Spleen (tissue), 11 donors: ENCODE results near the gene JAML. TPM values are rescaled to one million over a fixed set of nuclear protein-coding genes. Genes with fewer than 3 reads are reported as not detected.

Source experiments
- DNase-seq: peaks from one replicate; pipeline ENCODE4 v3.0.0-alpha.2; 2020
- H3K27ac ChIP-seq, 8 donors: fragments of 200-600 bp; sonication (generic) in 7 of 8; 1 replicate in 4 of 8; 2 replicates in 4 of 8; pipeline versions ENCODE4 v1.5.0 to v1.8.0; 2016 to 2021; ENCODE audit warnings: inconsistent platforms in 4 of 8, mild to moderate bottlenecking in 4 of 8, moderate library complexity in 1 of 8
- H3K27me3 ChIP-seq, 7 donors: fragments of 200-600 bp; sonication (generic) in 6 of 7; replicated peaks in 1 of 7; 1 replicate in 4 of 7; 2 replicates in 3 of 7; pipeline versions ENCODE4 v1.5.0 to v1.8.0; 2016 to 2021; ENCODE audit warnings: inconsistent platforms in 3 of 7, mild to moderate bottlenecking in 1 of 7
- H3K36me3 ChIP-seq, 6 donors: fragments of 200-600 bp; sonication (generic) in 5 of 6; 1 replicate in 4 of 6; 2 replicates in 2 of 6; pipeline versions ENCODE4 v1.5.0 to v1.8.0; 2016 to 2021; ENCODE audit warnings: inconsistent platforms in 2 of 6
- H3K4me1 ChIP-seq, 6 donors: fragments of 200-600 bp; sonication (generic) in 5 of 6; 1 replicate in 3 of 6; 2 replicates in 3 of 6; pipeline versions ENCODE4 v1.5.0 to v1.8.0; 2016 to 2021; ENCODE audit warnings: inconsistent platforms in 3 of 6
- H3K4me3 ChIP-seq, 8 donors: fragments of 200-600 bp; sonication (generic) in 7 of 8; 1 replicate in 4 of 8; 2 replicates in 4 of 8; pipeline versions ENCODE4 v1.5.0 to v1.8.0; 2016 to 2021; ENCODE audit warnings: inconsistent platforms in 4 of 8, mild to moderate bottlenecking in 4 of 8, moderate library complexity in 2 of 8
- H3K9me3 ChIP-seq, 8 donors: fragments of 200-600 bp; sonication (generic) in 7 of 8; 1 replicate in 4 of 8; 2 replicates in 4 of 8; pipeline versions ENCODE4 v1.5.0 to v1.8.0; 2016 to 2021; ENCODE audit warnings: inconsistent platforms in 4 of 8
- POLR2A ChIP-seq, 3 donors: fragments of 450-650 bp; IDR thresholded peaks; one replicate each; pipeline ENCODE4 v1.5.1; 2017; ENCODE audit warnings: antibody characterized with exemption in 3 of 3, mild to moderate bottlenecking in 1 of 3
- POLR2AphosphoS5 ChIP-seq, 3 donors: sonication (generic); formaldehyde crosslinking; IDR thresholded peaks; one replicate each; pipeline ENCODE4 v1.5.1; 2017; ENCODE audit warnings: antibody characterized with exemption in 3 of 3
- WGBS, 5 donors: extraction: QIAGEN DNeasy Blood & Tissue Kit in 3 of 5; methylation state at CpG; one replicate each; pipeline versions ENCODE4 v1.1.5 to v1.1.7; 2013 to 2018; 5-methylcytosine and 5-hydroxymethylcytosine counted together
- intact Hi-C: fragments of 100-400 bp; cut with DNase I; formaldehyde crosslinking; loops from one replicate; pipeline ENCODE4 v1.15.0; 2023; ENCODE audit warnings: low total_unique reads
- polyA plus RNA-seq, 3 donors: library from polyadenylated mRNA; stranded (reverse); fragments of 200-250 nt; gene quantifications; one replicate each; pipeline ENCODE4 v1.2.1, GENCODE V29; 2013
- total RNA-seq, 7 donors: library from RNA; depleted of rRNA in 3 of 7; stranded (reverse); fragments of >200 nt in 3 of 7; fragmentation: NEBNext Ultra II Directional in 4 of 7; extraction: Animal tissue kit (Norgen Biotek cat#: 25700) in 4 of 7; gene quantifications; one replicate each; pipeline versions ENCODE4 v1.1.0 to v1.2.1, GENCODE V29; 2016 to 2021
- TF ChIP-seq, protein P1 (sequence below), 11 experiments: fragments of 200-600 bp in 7 of 11; fragments of 450-650 bp in 4 of 11; sonication (generic) in 4 of 11; IDR thresholded peaks in 8 of 11; conservative IDR thresholded peaks in 3 of 11; 1 replicate in 7 of 11; 2 replicates in 4 of 11; pipeline versions ENCODE4 v1.4.0 to v1.8.0; 2016 to 2021; ENCODE audit warnings: antibody characterized with exemption in 11 of 11, inconsistent platforms in 4 of 11, mild to moderate bottlenecking in 1 of 11
- donor health status: healthy with polysubstance abuse.
- donor health status: DM: no; HTN: no; CAD: no; lungs with moderate emphysema.
- donor health status: DM: no; HTN: no; CAD: no.
- donor health status: Bipolar disorder and iron deficiency.
- donor health status: healthy.
- donor health status: DM: no; HTN: no; CAD: no.
- donor health status: DM: yes; HTN: yes; CAD: no.

The JAML gene
- total and polyA plus RNA-seq, 10 donors, result 18.2 to 180 (median 89.3) TPM

DNA sequence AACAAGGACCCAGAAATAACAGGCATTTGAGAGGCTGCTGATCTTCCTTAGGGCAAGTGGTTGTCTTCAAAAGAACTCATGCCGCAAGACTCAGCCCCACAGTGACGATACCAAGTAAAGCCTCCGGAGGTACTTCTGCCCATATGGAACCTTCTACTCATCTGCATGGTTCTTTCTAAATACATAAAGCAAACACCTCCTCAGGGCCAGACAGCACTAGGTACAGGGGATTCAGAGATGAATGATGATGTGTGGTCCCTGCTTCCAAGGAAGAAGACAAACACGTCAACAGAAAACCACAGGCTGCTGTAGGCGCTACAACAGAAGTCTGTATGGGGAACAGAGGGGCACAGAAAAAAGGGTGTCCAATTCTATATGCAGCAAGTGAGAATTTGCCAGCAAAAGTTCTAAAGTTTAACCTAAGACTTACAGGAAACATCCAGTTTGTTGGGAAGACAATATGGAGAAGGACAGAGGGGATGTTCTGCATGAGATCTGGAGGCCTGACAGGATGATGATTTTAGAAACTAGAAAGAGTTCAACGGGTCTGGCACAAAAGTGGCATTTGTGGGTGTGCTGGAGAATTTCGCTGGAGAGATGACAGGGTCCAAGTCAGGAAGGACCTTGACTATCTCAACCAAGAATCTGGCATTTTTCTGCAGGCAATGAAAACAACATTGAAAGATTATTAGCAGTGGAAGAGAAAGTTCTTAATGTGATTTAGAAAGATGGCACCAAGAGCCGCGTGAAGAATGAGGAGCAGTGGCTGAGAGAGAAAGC lies 23.7 kb downstream of the JAML start:
- Histone ChIP-seq H3K4me3 (no peak overlapping the region), H3K9me3 (no peaks in the 10 kb centered on the region), H3K27ac (peak overlapping the region in 1 of 8 donors; percentile 56), H3K36me3 (peaks cover 0 to 99% (median 4%) of the 10 kb centered on the region in 6 donors), H3K27me3 (no peaks in the 10 kb centered on the region), H3K4me1 (peaks cover 3 to 67% (median 27%) of the 10 kb centered on the region in 6 donors)
- DNase-seq, result no peak
- no peak for TF ChIP-seq POLR2AphosphoS5 (IDR thresholded peaks at IDR 0.05)
- intact Hi-C loops, result loop anchor here (5.0 kb wide), 1 partner anchor 146 kb away; no protein-coding TSS in a partner anchor
- WGBS, 5 donors, result 77 to 87% (median 83%) methylated on average over 9 of the region's 9 CpGs

DNA sequence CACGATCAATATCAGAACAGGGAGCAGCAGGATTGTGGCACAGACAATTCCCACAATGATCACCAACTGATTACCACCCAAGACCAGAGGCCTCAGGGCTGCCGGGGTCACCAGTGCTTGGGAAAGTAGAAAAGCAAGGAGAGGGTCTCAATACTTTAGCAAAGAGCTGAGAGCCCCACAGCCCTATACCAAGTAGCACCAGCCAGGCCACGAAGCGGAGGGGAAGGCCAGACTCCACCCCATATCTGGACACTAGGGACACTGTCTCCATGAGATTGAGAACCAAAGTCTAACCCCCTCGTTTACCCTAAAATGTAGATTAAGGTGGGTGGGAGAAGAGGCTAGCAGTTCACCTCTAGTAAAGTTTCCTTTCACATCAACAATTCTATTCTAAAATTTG lies 24.3 kb downstream of the JAML start:
- 72 to 93% (median 89%) methylated on average over 5 of the region's 5 CpGs for WGBS, 5 donors
- Histone ChIP-seq H3K4me3 (no peak overlapping the region), H3K36me3 (peaks cover 0 to 99% (median 4%) of the 10 kb centered on the region in 6 donors), H3K27ac (peak overlapping the region in 1 of 8 donors; percentile 18), H3K27me3 (no peaks in the 10 kb centered on the region), H3K4me1 (peaks cover 3 to 61% (median 23%) of the 10 kb centered on the region in 6 donors), H3K9me3 (no peaks in the 10 kb centered on the region)
- no peak for TF ChIP-seq POLR2AphosphoS5 (IDR thresholded peaks at IDR 0.05)
- TF ChIP-seq POLR2A (IDR thresholded peaks at IDR 0.05), result no peak
- TF ChIP-seq, protein P1, sequence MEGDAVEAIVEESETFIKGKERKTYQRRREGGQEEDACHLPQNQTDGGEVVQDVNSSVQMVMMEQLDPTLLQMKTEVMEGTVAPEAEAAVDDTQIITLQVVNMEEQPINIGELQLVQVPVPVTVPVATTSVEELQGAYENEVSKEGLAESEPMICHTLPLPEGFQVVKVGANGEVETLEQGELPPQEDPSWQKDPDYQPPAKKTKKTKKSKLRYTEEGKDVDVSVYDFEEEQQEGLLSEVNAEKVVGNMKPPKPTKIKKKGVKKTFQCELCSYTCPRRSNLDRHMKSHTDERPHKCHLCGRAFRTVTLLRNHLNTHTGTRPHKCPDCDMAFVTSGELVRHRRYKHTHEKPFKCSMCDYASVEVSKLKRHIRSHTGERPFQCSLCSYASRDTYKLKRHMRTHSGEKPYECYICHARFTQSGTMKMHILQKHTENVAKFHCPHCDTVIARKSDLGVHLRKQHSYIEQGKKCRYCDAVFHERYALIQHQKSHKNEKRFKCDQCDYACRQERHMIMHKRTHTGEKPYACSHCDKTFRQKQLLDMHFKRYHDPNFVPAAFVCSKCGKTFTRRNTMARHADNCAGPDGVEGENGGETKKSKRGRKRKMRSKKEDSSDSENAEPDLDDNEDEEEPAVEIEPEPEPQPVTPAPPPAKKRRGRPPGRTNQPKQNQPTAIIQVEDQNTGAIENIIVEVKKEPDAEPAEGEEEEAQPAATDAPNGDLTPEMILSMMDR (IDR thresholded peaks at IDR 0.05 in 8 of 11, conservative IDR thresholded peaks at IDR 0.05 in 3 of 11), result no peak
- intact Hi-C loops, result loop anchor here (5.0 kb wide), 1 partner anchor 147 kb away; no protein-coding TSS in a partner anchor
- DNase-seq, result no peak

DNA sequence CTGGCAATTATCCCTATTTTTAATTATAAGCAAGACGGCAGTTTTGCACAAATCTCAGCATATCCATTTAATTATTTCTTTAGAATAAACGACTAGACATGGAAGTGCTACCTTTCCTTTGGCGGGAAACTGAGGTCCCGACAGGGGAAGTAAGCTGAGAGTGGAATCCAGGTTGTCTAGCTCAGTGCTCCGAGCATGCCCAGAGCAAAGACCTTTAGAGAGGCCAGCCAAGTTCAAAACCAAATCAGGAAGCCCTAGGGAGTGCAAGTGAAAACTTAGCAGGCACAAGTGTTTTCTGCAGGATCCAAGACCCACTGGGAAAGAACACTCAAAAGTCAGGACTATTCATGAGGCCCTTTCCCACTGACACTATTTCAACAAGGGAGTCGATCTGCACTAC lies 25.7 kb downstream of the JAML start:
- Histone ChIP-seq H3K4me3 (no peak overlapping the region), H3K4me1 (peaks cover 3 to 48% (median 23%) of the 10 kb centered on the region in 6 donors), H3K36me3 (peaks cover 0 to 99% (median 4%) of the 10 kb centered on the region in 6 donors), H3K9me3 (no peaks in the 10 kb centered on the region), H3K27ac (peak overlapping the region in 2 of 8 donors; percentile 35 to 66), H3K27me3 (no peaks in the 10 kb centered on the region)
- intact Hi-C loops, result loop anchor here (5.0 kb wide), 2 partner anchors 93 to 288 kb away; no protein-coding TSS in a partner anchor
- WGBS, 5 donors, result 76 to 88% (median 83%) methylated on average over 6 of the region's 6 CpGs
- no peak for DNase-seq
- TF ChIP-seq POLR2AphosphoS5 (IDR thresholded peaks at IDR 0.05), result no peak
- TF ChIP-seq POLR2A (IDR thresholded peaks at IDR 0.05), result no peak
- TF ChIP-seq, protein P1 (IDR thresholded peaks at IDR 0.05 in 8 of 11, conservative IDR thresholded peaks at IDR 0.05 in 3 of 11), result no peak

DNA sequence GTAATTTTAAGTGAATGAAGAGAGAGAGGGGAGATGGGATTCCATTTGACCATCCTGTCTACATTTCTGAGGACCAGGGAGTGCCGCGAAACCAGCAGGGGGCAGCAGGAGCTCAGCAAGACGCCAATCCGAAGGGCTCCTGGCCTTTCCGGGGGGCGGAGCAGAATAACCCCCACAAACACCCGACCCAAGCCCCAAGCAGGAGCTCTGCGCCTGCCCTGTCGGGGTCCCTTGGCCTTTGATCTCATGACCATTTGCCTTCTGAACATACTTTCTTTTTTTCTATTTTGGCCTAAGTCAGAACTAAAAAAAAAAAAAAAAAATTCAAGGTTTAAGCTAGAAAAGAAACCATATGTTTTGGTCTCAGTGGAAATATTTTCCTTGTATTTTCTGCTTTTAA lies 26.4 kb downstream of the JAML start:
- peak; percentile 30 to 52 (median 45) for TF ChIP-seq POLR2AphosphoS5 (IDR thresholded peaks at IDR 0.05)
- no peak for TF ChIP-seq POLR2A (IDR thresholded peaks at IDR 0.05)
- TF ChIP-seq, protein P1 (IDR thresholded peaks at IDR 0.05 in 8 of 11, conservative IDR thresholded peaks at IDR 0.05 in 3 of 11), result peak; percentile 69 to 90 (median 84)
- H3K27ac ChIP-seq, result peak overlapping the region in 2 of 8 donors; percentile 35 to 66
- intact Hi-C loops, result loop anchor here (5.0 kb wide), 2 partner anchors 94 to 289 kb away; no protein-coding TSS in a partner anchor
- peak; percentile 93 for DNase-seq
- peak overlapping the region in 1 of 8 donors; percentile 38 for H3K4me3 ChIP-seq
- H3K9me3 ChIP-seq, result no peaks in the 10 kb centered on the region
- peaks cover 0 to 100% (median 7%) of the 10 kb centered on the region in 6 donors for H3K36me3 ChIP-seq
- WGBS, 5 donors, result 0 to 3% (median 1%) methylated on average over 8 to 9 of the region's 9 CpGs
- H3K4me1 ChIP-seq, result peaks cover 3 to 40% (median 21%) of the 10 kb centered on the region in 6 donors
- no peaks in the 10 kb centered on the region for H3K27me3 ChIP-seq
